Psoas muscle (tissue), 8 donors: Measurements from ENCODE around the gene LENEP. TPM values are rescaled to one million over a fixed set of nuclear protein-coding genes. Genes with fewer than 3 reads are reported as not detected.

Experiments used
- ATAC-seq, 4 donors: fragments of 200-7000 bp; cut with Tn5 transposase; one replicate each; pipeline ENCODE4 v1.9.1; 2020; ENCODE audit warnings: moderate library complexity in 3 of 4, mild to moderate bottlenecking in 2 of 4
- DNase-seq, 2 donors: peaks; one replicate each; pipeline ENCODE4 v3.0.0-alpha.2; 2020
- H3K27ac ChIP-seq: fragments of 200-600 bp; one replicate; pipeline ENCODE4 v1.8.0; 2022
- H3K27me3 ChIP-seq, 3 donors: fragments of 200-600 bp in 1 of 3; one replicate each; pipeline versions ENCODE4 v1.6.1 to v1.8.0; 2013 to 2022; ENCODE audit warnings: low read length in 2 of 3, mild to moderate bottlenecking in 2 of 3, moderate library complexity in 1 of 3; ENCODE audit not compliant: insufficient read depth in 3 of 3
- H3K36me3 ChIP-seq, 2 donors: fragments of 200-600 bp in 1 of 2; one replicate each; pipeline versions ENCODE4 v1.6.1 to v1.8.0; 2013 to 2022; ENCODE audit warnings: low read depth in 1 of 2, mild to moderate bottlenecking in 1 of 2, moderate library complexity in 1 of 2; ENCODE audit not compliant: insufficient read depth in 1 of 2
- H3K4me1 ChIP-seq: fragments of 200-600 bp; one replicate; pipeline ENCODE4 v1.8.0; 2022
- H3K4me3 ChIP-seq: fragments of 200-600 bp; one replicate; pipeline ENCODE4 v1.8.0; 2022; ENCODE audit warnings: mild to moderate bottlenecking
- H3K9me3 ChIP-seq: fragments of 200-600 bp; one replicate; pipeline ENCODE4 v1.8.0; 2022
- WGBS, 3 donors: extraction: QIAGEN DNeasy Blood & Tissue Kit; methylation state at CpG; one replicate each; pipeline versions ENCODE4 v1.1.6 to v1.1.7; 2013; 5-methylcytosine and 5-hydroxymethylcytosine counted together
- intact Hi-C, 2 donors: fragments of 100-400 bp; cut with DNase I; formaldehyde crosslinking; loops; one replicate each; pipeline versions ENCODE4 v1.11.0 to v1.14.2; 2022
- polyA plus RNA-seq, 3 donors: library from polyadenylated mRNA; stranded (reverse); fragments of 200-250 nt; gene quantifications; one replicate each; pipeline ENCODE4 v1.2.3, GENCODE V29; 2013
- total RNA-seq, 4 donors: library from RNA; stranded (reverse); fragmentation: NEBNext Ultra II Directional in 2 of 4; extraction: Animal tissue kit (Norgen Biotek cat#: 25700) in 2 of 4; gene quantifications; one replicate each; pipeline versions ENCODE4 v1.2.1 to v1.2.4, GENCODE V29; 2021 to 2023
- TF ChIP-seq, protein P1 (sequence below): fragments of 200-600 bp; IDR thresholded peaks from one replicate; pipeline ENCODE4 v1.8.0; 2022; ENCODE audit warnings: antibody characterized with exemption
- donor health status: healthy with polysubstance abuse.
- donor health status: DM: no; HTN: no; CAD: no; lungs with moderate emphysema.
- donor health status: Bipolar disorder and iron deficiency.
- donor health status: healthy.
- donor health status: DM: yes; HTN: yes; CAD: no.
- donor health status: DM: no; HTN: no; CAD: no.
- donor health status: DM: no; HTN: no; CAD: no.
- donor health status: DM: yes; HTN: yes; CAD: no.

Gene LENEP
- total and polyA plus RNA-seq, 7 donors, result not detected

DNA sequence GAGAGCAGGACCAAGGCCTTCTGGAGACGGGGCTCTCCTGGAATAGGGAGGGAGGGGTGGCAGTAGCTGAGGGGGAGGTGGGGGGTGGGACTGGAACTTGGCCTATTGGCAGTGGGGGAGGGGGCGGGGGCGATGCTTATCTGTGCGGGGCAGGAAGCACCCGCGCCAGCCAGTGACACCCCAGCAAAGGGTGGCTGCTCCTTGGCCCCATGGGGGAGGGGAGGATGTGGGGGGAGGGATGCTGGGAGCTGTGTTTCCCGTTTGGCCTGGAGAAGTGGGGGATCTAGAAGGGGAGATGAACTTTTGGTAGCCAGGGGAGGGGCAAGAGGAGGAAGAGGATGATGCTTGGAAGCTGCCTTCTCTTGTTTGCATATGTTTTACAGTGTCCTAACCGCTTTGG, 20.2 kb downstream of the LENEP start:
- Histone ChIP-seq H3K27me3 (no peaks in the 10 kb centered on the region), H3K27ac (no peak overlapping the region), H3K4me1 (peaks cover 46% of the 10 kb centered on the region), H3K36me3 (peaks cover 0 to 31% of the 10 kb centered on the region in 2 donors), H3K9me3 (no peaks in the 10 kb centered on the region), H3K4me3 (no peak overlapping the region)
- ATAC-seq (no peak), DNase-seq (no peak)
- 65 to 80% (median 71%) methylated on average over 7 to 8 of the region's 8 CpGs for WGBS, 3 donors
- TF ChIP-seq, protein P1, sequence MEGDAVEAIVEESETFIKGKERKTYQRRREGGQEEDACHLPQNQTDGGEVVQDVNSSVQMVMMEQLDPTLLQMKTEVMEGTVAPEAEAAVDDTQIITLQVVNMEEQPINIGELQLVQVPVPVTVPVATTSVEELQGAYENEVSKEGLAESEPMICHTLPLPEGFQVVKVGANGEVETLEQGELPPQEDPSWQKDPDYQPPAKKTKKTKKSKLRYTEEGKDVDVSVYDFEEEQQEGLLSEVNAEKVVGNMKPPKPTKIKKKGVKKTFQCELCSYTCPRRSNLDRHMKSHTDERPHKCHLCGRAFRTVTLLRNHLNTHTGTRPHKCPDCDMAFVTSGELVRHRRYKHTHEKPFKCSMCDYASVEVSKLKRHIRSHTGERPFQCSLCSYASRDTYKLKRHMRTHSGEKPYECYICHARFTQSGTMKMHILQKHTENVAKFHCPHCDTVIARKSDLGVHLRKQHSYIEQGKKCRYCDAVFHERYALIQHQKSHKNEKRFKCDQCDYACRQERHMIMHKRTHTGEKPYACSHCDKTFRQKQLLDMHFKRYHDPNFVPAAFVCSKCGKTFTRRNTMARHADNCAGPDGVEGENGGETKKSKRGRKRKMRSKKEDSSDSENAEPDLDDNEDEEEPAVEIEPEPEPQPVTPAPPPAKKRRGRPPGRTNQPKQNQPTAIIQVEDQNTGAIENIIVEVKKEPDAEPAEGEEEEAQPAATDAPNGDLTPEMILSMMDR, result no peak
- intact Hi-C loops, result loop anchor here in 1 of 2 donors (5.0 kb wide), 1 partner anchor 41 kb away; the partner anchor contains the start of genes CKS1B and SHC1

DNA sequence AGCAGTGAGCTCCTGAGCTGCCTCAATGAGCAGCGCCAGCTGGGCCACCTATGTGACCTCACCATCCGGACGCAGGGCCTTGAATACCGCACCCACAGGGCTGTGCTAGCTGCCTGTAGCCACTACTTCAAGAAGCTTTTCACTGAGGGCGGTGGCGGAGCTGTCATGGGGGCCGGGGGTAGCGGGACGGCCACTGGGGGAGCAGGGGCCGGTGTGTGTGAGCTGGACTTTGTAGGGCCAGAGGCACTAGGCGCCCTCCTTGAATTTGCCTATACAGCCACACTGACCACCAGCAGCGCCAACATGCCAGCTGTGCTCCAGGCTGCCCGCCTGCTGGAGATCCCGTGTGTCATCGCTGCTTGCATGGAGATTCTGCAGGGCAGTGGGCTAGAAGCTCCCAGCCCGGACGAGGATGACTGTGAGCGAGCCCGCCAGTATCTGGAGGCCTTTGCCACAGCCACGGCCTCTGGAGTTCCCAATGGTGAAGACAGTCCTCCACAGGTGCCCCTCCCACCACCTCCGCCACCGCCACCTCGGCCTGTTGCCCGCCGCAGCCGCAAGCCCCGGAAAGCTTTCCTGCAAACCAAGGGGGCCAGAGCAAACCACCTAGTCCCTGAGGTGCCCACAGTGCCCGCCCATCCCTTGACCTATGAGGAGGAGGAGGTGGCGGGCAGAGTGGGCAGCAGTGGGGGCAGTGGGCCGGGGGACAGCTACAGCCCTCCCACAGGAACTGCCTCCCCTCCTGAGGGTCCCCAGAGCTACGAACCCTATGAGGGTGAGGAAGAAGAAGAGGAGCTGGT, 21.5 kb downstream of the LENEP start:
- TF ChIP-seq, protein P1, result no peak
- DNase-seq (no peak), ATAC-seq (no peak)
- Histone ChIP-seq H3K4me3 (no peak overlapping the region), H3K9me3 (no peaks in the 10 kb centered on the region), H3K27me3 (no peaks in the 10 kb centered on the region), H3K36me3 (peaks cover 0 to 31% of the 10 kb centered on the region in 2 donors), H3K4me1 (peaks cover 40% of the 10 kb centered on the region), H3K27ac (peak overlapping the region; percentile 36)
- WGBS, 3 donors, result 86 to 90% (median 88%) methylated on average over 30 to 31 of the region's 31 CpGs
- intact Hi-C loops, result loop anchor here in 1 of 2 donors (5.0 kb wide), 1 partner anchor 43 kb away; the partner anchor contains the start of genes CKS1B and SHC1

DNA sequence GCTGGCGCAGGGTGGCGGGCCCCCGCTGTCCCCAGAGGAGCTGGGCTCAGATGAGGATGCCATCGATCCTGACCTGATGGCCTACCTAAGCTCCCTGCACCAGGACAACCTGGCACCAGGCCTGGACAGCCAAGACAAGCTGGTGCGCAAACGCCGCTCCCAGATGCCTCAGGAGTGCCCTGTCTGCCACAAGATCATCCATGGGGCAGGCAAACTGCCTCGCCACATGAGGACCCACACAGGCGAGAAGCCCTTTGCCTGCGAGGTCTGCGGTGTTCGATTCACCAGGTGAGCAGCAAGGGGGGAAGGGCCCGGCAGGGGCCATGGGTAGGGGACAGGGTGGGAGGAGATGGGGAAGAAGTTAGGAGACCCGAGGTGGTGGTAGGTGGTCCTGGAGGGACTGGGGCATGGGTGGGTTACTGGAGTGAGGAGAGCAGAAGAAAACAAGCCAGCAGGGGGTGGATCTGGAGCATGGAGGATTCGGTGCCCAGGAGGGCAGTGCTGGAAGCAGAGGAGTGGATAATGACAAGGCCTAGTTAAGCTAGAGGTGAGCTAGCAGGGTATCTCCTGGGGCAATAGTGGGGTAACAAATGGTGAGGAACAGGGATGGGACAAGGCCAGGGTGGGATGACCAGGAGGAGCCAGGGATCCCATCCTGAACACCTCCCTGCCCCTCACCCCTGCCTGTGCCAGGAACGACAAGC, 22.3 kb downstream of the LENEP start:
- Histone ChIP-seq H3K36me3 (peaks cover 0 to 31% of the 10 kb centered on the region in 2 donors), H3K4me3 (no peak overlapping the region), H3K9me3 (no peaks in the 10 kb centered on the region), H3K4me1 (peaks cover 36% of the 10 kb centered on the region), H3K27ac (peak overlapping the region; percentile 36), H3K27me3 (no peaks in the 10 kb centered on the region)
- TF ChIP-seq, protein P1, result no peak
- WGBS, 3 donors, result 85 to 86% (median 86%) methylated on average over 16 of the region's 16 CpGs
- intact Hi-C loops, result loop anchor here (2.0 kb wide), 2 partner anchors 13 to 53 kb away; partner anchors contain the start of gene ZBTB7B (in 1 of the 2)
- DNase-seq (no peak), ATAC-seq (no peak)

DNA sequence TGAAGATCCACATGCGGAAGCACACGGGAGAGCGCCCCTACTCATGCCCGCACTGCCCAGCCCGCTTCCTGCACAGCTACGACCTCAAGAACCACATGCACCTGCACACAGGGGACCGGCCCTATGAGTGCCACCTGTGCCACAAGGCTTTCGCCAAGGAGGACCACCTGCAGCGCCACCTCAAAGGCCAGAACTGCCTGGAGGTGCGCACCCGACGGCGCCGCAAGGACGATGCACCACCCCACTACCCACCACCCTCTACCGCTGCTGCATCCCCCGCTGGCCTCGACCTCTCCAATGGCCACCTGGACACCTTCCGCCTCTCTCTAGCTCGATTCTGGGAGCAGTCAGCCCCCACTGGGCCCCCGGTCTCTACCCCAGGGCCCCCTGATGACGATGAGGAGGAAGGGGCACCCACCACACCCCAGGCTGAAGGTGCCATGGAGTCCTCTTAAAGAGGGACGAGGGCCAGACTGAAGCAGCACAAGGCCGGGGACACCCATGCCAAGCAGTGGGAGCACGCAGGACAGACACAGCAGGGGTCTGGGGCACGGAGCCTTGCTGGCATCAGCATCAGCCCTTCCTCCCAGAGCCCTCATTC, 22.9 kb downstream of the LENEP start:
- Histone ChIP-seq H3K36me3 (peaks cover 0 to 31% of the 10 kb centered on the region in 2 donors), H3K27me3 (no peaks in the 10 kb centered on the region), H3K4me1 (peaks cover 31% of the 10 kb centered on the region), H3K4me3 (peak overlapping the region; percentile 67), H3K9me3 (no peaks in the 10 kb centered on the region), H3K27ac (peak overlapping the region; percentile 85)
- intact Hi-C loops, result loop anchor here (2.0 kb wide), 2 partner anchors 14 to 54 kb away; partner anchors contain the start of gene ZBTB7B (in 1 of the 2)
- WGBS, 3 donors, result 79 to 91% (median 84%) methylated on average over 25 to 26 of the region's 26 CpGs
- ATAC-seq (no peak), DNase-seq (no peak)
- TF ChIP-seq, protein P1, result no peak
